Ishikawa (cell line): ENCODE measurements around the gene NWD2.

ENCODE experiments used
- CEBPB ChIP-seq: IDR thresholded peaks from 2 replicates; pipeline ENCODE4 v1.6.1; 2012
- CREB1 ChIP-seq: IDR thresholded peaks from 2 replicates; pipeline ENCODE4 v1.6.1; 2012; ENCODE audit warnings: low read depth
- EGR1 ChIP-seq: IDR thresholded peaks from 2 replicates; pipeline ENCODE4 v1.6.1; 2012
- EP300 ChIP-seq: IDR thresholded peaks from 2 replicates; pipeline ENCODE4 v1.6.1; 2012; ENCODE audit warnings: borderline replicate concordance
- FOXM1 ChIP-seq: IDR thresholded peaks from 2 replicates; pipeline ENCODE4 v1.6.1; 2012; ENCODE audit warnings: low read depth, borderline replicate concordance
- MAX ChIP-seq: IDR thresholded peaks from 2 replicates; pipeline ENCODE4 v1.6.1; 2012
- NFIC ChIP-seq: IDR thresholded peaks from 2 replicates; pipeline ENCODE4 v1.6.1; 2012
- RAD21 ChIP-seq: IDR thresholded peaks from 2 replicates; pipeline ENCODE4 v1.6.1; 2012; ENCODE audit warnings: low read depth
- REST ChIP-seq: IDR thresholded peaks from 2 replicates; pipeline ENCODE4 v1.6.1; 2012; ENCODE audit warnings: low read depth, mild to moderate bottlenecking
- TAF1 ChIP-seq: IDR thresholded peaks from 2 replicates; pipeline ENCODE4 v1.6.1; 2012; ENCODE audit warnings: low read depth, mild to moderate bottlenecking
- TCF12 ChIP-seq: IDR thresholded peaks from 2 replicates; pipeline ENCODE4 v1.6.1; 2012; ENCODE audit warnings: low read depth
- USF1 ChIP-seq: IDR thresholded peaks from 2 replicates; pipeline ENCODE4 v1.6.1; 2012
- YY1 ChIP-seq: IDR thresholded peaks from 2 replicates; pipeline ENCODE4 v1.6.1; 2012; ENCODE audit warnings: low read depth

- no peak for TF ChIP-seq MAX
- TF ChIP-seq RAD21: no peak
- TF ChIP-seq TCF12: no peak
- no peak for TF ChIP-seq NFIC
- no peak for TF ChIP-seq USF1
- TF ChIP-seq YY1: no peak
- no peak for TF ChIP-seq EP300
- TF ChIP-seq CEBPB: no peak
- no peak for TF ChIP-seq CREB1
- TF ChIP-seq REST: no peak
- no peak for TF ChIP-seq TAF1
- TF ChIP-seq EGR1: no peak
- no peak for TF ChIP-seq FOXM1
Measured at GRCh38 chr4:37487668-37488067, 243.1 kb downstream of the NWD2 start.
